HG03135 (cell line): ENCODE measurements around the gene SLC35A3.
A peak's percentile ranks its signal among the peaks of the same experiment; 100 is the strongest.

Source experiments
- ATAC-seq: cut with Tn5 transposase; IDR thresholded peaks from one replicate; pipeline ENCODE4 v1.9.1; 2021; ENCODE audit warnings: mild to moderate bottlenecking, moderate library complexity; ENCODE audit not compliant: unreplicated experiment

SLC35A3 gene

DNA sequence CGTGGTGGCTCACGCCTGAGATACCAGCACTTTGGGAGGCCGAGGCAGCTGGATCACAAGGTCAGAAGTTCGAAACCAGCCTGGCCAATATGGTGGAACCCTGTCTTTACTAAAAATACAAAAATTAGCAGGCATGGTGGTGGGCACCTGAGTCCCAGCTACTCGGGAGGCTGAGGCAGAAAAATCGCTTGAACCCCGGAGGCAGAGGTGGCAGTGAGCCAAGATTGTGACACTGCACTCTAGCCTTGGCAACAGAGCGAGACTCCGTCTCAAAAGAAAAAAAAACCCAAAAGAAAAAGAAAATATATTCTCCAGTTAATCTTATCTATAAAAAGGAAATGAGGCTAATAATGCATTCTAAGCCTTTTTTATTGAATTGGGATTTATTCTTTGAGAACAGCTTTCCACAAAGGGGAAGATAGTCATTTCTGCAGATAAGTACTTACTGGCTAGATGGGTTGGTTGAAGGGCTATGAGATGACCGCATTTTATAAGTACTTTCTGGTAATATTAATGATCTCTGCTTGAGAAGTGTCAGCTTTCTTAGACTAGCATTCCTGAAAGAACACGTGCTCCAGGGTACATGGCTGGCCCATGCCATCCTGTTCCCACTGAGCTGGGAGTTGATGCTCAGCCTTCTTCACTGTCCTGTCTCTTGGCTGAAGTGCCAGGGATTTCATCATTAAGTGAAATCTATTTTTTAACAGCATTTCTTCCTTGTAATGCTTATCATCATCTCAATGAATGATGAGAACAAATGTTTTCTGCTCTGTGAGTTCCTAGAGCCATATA lies 105.0 kb downstream of the SLC35A3 start:
- ATAC-seq, result no peak

DNA sequence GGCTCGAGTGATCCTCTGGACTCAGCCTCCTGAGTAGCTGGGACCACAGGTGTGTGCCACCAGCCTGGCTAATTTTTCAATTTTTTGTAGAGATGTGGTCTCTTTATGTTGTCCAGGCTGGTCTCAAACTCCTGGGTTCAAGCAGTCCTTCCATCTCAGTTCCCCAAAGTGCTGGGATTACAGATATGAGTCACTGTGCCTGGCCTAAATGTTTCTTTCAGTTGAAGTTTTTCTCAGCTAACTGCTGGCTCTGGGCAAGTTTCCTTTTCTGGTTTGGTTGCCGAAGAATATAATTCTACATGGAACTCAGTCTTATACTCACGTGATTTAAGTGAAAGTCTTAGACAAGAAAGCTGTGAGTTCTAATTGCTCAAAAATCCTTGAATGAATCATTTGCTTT lies 106.0 kb downstream of the SLC35A3 start:
- peak; percentile 52 for ATAC-seq

DNA sequence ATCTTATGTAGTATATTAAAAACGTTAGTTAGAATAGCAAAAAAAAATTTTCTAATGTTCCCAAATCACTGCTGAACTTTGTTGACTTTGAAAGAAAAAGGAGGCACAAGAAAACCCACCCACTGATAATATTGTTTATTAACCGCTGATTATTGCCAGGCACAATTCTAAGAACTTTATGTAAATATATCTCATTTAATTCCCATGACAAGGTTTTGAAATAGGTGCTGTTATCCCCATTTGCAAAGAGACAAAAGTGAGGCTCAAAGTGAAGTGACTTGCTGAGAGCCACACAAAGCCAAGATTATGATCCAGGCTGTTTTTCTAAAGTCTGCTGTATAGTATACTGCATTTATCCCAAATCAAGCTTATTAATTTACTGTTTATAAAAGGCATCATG lies 106.5 kb downstream of the SLC35A3 start:
- ATAC-seq, result no peak

DNA sequence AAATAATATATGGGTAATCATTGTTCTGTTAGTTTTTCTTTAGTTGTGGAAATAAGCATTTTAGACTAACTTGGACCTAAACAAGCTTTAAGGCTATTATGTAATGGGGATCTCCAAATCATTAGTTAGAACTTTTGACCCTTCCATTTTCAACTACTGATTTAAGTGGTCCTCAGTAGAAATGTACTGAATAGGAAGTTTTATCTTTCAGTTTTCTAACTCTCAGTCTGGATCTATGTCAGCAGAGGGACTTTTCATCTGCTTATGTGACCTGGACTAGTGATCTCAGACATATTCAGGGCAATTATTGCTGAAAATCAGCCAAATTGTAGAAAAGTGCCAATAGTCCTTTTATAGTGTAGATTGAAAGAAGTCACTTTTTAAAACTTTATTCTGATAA lies 106.9 kb downstream of the SLC35A3 start:
- peak; percentile 75 for ATAC-seq

DNA sequence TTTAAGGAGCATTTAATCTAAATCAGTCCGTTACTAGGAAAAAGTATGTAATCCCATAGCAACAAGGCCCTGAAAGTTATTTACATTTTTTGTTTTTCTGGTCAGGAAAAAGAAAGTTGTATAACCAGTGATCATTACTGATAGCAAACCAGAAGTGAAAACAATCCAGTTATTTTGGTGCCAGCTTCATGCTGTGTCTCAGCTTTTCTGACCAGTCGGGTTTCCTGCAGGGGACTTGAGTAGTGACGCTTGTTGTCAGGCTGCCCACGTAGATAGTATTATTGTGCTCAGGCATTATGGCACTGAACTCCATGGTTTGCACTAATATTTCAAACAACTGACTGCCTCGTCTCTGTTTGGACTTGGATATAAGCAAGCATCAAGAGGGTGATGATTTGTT lies 107.7 kb downstream of the SLC35A3 start:
- ATAC-seq, result peak; percentile 46

DNA sequence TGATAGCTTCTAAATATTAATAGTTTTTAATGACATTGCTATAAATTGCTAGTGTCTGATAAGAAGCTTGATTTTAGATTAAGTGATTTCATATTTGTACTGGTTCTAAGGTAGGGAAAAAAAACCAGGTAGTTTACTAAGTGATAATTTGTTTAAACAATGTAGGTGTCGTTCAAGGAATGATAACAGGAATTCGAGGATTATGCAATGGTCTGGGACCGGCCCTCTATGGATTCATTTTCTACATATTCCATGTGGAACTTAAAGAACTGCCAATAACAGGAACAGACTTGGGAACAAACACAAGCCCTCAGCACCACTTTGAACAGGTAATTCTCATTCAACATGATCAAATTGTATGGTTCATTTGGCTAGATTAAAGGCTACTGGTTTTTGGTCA lies 110.5 kb downstream of the SLC35A3 start:
- ATAC-seq, result no peak
